Measurements from ENCODE around the gene DRD1.
"Not testable (repeated sequence)": the region's sequence is repeated elsewhere in the genome, so short reads cannot be mapped to it uniquely, and the experiment has no call there.

The DRD1 gene

GRCh38 chr5:175438234-175438857, 5.6 kb downstream of the DRD1 start:
- DNase-seq (ENCODE audit: low read depth) = no peak

GRCh38 chr5:175436359-175436758, 7.6 kb downstream of the DRD1 start:
- DNase-seq (ENCODE audit: low read depth) = no peak
- no peak overlapping the region for H3K4me3 ChIP-seq (ENCODE audit: low read depth, low read length)
- TF ChIP-seq CTCF (conservative IDR thresholded peaks at IDR 0.05; ENCODE audit: low read depth, low read length) = no peak

More at GRCh38 chr5:175438234-175438857, 5.6 kb downstream of the DRD1 start:
- no peak overlapping the region for H3K4me3 ChIP-seq (ENCODE audit: low read depth, low read length)
- no peak for TF ChIP-seq CTCF (conservative IDR thresholded peaks at IDR 0.05; ENCODE audit: low read depth, low read length)

GRCh38 chr5:175434800-175435199, 9.2 kb downstream of the DRD1 start:
- DNase-seq (ENCODE audit: low read depth) = no peak
- TF ChIP-seq CTCF (conservative IDR thresholded peaks at IDR 0.05; ENCODE audit: low read depth, low read length) = no peak
- H3K4me3 ChIP-seq (ENCODE audit: low read depth, low read length) = no peak overlapping the region

DNA sequence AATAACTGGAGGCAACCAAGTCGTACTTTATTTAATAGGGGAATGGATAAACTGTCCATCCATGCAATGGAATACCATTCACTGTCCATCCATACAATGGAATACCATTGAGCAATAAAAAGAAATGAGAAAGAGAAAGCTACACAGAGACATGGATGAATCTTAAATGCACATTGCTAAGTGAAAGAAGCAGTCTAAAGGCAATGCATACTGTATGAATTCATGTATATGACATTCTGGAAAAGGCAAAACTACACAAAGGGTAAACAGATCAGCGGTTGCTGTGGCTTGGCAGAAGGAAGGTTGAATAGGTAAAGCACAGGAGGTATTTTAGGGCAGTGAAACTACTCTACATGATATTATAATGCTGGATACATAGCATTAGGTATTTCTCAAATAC, 16.2 kb downstream of the DRD1 start:
- H3K4me3 ChIP-seq (ENCODE audit: low read depth, low read length) = no peak overlapping the region
- DNase-seq (ENCODE audit: low read depth) = no peak
- TF ChIP-seq CTCF (conservative IDR thresholded peaks at IDR 0.05; ENCODE audit: low read depth, low read length) = no peak

DNA sequence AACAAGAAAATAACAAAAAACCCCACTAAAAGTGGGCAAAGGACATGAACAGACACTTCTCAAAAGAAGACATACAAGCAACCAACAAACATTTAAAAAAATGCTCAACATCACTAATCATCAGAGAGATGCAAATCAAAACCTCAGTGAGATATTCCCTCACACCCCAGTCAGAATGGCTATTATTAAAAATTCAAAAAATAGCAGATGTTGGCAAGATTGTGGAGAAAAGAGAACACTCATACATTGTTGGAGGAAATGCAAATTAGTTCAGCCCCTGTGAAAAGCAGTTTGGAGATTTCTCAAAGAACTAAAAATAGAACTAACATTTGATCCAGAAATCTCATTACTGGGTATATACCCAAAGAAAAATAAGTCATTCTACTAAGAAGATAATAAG, 19.4 kb downstream of the DRD1 start:
- not testable (repeated sequence) for DNase-seq (ENCODE audit: low read depth); H3K4me3 ChIP-seq (ENCODE audit: low read depth, low read length)

GRCh38 chr5:175422058-175422457, 21.9 kb downstream of the DRD1 start:
- no peak for DNase-seq (ENCODE audit: low read depth)
- no peak for TF ChIP-seq CTCF (conservative IDR thresholded peaks at IDR 0.05; ENCODE audit: low read depth, low read length)
- no peak overlapping the region for H3K4me3 ChIP-seq (ENCODE audit: low read depth, low read length)

DNA sequence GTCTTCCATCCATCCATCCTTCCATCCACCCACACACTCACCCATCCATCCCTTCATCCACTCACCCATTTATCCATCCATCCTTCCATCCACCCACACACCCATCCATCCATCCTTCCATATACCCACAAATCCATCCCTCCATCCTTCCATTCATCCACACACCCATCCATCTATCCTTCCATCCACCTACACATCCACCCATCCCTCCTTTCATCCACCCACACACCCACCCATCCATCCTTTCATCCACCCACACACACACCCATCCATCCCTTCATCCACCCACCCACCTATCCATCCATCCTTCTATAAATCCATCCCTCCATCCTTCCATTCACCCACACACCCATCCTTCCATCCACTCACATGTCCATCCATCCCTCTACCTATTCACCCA, 23.6 kb downstream of the DRD1 start:
- no peak for DNase-seq (ENCODE audit: low read depth)
- TF ChIP-seq CTCF (conservative IDR thresholded peaks at IDR 0.05; ENCODE audit: low read depth, low read length) = no peak
- H3K4me3 ChIP-seq (ENCODE audit: low read depth, low read length) = no peak overlapping the region

Measured in choroid plexus epithelial cell (primary cell).